Measurements from ENCODE around the gene KCNIP1.

The KCNIP1 gene

GRCh38 chr5:170562166-170562874, 58.5 kb downstream of the KCNIP1 start:
- in situ Hi-C loops (cut with HindIII; ENCODE audit: low sequenced_read_pairs) = no loop called here

DNA sequence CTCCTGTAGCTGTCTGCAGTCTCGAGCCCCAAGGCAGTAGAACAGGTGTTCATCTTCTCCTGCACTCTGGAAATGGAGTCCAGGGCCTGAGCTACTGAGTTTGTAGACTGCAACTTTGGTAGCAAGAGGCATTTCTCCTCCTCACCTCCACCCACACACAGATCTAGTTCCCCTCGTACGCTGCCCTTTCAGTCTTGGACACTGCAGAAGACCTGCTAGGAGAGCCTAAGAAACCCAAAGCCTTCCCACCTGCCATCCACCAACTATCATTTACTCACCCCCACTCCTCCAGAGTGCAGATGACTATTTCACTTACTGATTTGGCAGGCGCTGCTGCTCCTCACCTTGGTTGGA, 59.0 kb downstream of the KCNIP1 start:
- in situ Hi-C loops (cut with HindIII; ENCODE audit: low sequenced_read_pairs) = no loop called here

- in situ Hi-C loops (cut with HindIII; ENCODE audit: low sequenced_read_pairs) = no loop called here
Measured at GRCh38 chr5:170563824-170564567, 60.2 kb downstream of the KCNIP1 start.

DNA sequence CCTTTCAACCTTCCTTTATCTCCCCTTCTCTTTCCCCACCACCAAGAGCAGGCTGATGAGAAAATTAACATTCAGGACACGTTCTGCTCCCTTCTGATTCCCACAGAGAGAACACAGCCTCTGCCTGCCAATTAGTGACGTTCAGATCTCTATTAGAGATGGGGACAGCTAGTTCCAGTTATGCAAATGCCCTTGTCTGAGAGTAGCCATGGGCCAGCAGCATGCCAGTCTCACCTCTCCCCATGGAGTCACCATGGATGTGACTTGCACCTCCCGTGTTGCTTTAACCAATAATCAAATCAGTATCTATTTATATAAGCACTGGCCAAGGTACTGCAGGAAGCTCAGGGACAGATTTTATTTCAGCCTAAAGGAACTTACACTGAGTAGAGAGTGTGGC, 61.3 kb downstream of the KCNIP1 start:
- in situ Hi-C loops (cut with HindIII; ENCODE audit: low sequenced_read_pairs) = no loop called here

GRCh38 chr5:170569101-170569500, 65.3 kb downstream of the KCNIP1 start:
- in situ Hi-C loops (cut with HindIII; ENCODE audit: low sequenced_read_pairs) = no loop called here

DNA sequence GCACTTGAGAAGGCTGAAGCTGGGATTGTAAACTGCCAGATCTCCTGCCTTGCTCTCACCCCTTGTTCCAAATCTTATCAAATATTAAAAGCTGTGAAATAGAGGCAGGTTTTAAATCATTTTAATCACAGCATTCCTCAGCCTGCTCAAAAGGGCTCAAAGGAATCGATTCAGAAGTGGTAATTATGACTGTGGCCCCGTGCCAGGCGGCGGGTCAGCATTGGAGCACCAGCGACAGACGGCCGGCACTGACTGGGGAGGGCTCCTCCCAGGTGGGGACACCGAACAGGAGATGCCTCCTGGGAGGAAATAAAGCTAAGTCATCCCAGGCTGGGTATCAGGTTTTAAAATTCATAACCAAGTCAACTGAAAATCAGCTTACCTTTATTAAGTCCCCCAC, 66.7 kb downstream of the KCNIP1 start:
- in situ Hi-C loops (cut with HindIII; ENCODE audit: low sequenced_read_pairs) = no loop called here

DNA sequence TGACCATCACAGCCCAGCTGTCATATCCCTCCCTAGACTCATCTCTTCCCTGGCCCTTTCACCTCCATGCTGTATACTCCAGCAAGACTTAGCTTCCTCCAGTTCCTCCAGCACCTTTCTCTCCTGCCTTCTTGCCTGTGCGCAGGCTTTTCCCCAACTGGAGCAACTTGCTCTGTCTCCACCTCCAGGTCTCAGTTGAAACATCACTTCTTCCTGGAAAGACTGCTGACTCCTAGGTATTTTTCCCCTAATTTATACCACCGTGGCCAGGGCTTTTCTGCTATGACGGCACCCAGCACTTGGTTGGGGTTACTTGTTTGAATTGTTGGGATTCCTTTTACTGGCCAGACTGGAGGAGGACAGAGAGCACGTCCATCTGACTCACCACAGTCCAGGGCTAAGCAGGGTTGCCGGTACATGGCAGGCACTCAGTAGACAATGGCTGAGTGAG, 67.5 kb downstream of the KCNIP1 start:
- in situ Hi-C loops (cut with HindIII; ENCODE audit: low sequenced_read_pairs) = no loop called here

- in situ Hi-C loops (cut with HindIII; ENCODE audit: low sequenced_read_pairs) = no loop called here
Measured at GRCh38 chr5:170571875-170572852, 68.3 kb downstream of the KCNIP1 start.

- in situ Hi-C loops (cut with HindIII; ENCODE audit: low sequenced_read_pairs) = no loop called here
Measured at GRCh38 chr5:170573114-170573513, 69.3 kb downstream of the KCNIP1 start.

DNA sequence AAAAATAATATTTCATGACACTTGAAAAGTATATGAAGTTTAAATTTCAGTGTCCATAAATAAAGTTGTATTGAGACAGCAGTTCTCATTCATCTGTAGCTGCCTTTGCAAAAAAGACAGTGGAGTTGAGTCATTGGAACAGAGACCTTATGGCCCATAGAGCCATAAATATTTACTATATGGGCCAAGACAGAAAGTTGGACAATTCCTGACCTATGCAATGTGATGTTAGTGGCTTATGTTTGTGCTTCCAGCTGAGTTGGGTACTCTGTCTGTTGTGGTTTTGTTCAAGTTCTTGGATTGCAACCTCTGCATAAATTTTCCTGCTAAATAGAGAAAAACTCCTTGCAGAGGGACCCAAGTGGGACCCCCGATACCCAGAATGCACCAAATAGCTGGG, 69.8 kb downstream of the KCNIP1 start:
- in situ Hi-C loops (cut with HindIII; ENCODE audit: low sequenced_read_pairs) = no loop called here

GRCh38 chr5:170576602-170577535, 73.0 kb downstream of the KCNIP1 start:
- in situ Hi-C loops (cut with HindIII; ENCODE audit: low sequenced_read_pairs) = no loop called here

- in situ Hi-C loops (cut with HindIII; ENCODE audit: low sequenced_read_pairs) = no loop called here
Measured at GRCh38 chr5:170579601-170580000, 75.8 kb downstream of the KCNIP1 start.

DNA sequence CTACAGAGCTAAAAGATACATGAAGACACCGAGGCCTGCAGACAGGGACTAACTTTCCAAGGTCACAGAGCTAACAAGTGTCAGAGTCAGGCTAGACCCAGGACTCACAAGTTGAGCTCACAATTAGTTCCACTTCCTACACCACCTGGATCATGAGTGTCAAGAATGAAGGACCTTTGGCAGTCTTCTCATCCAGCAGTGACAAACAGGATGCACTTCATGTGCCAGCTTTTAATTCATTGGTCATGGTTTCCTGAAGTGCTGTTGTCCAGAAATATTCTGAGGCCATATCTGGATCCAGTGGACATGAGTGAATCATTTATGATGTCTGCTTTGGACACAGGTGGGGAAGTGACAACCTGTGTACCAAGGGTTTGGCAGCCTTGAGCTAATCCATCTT, 77.4 kb downstream of the KCNIP1 start:
- in situ Hi-C loops (cut with HindIII; ENCODE audit: low sequenced_read_pairs) = no loop called here

DNA sequence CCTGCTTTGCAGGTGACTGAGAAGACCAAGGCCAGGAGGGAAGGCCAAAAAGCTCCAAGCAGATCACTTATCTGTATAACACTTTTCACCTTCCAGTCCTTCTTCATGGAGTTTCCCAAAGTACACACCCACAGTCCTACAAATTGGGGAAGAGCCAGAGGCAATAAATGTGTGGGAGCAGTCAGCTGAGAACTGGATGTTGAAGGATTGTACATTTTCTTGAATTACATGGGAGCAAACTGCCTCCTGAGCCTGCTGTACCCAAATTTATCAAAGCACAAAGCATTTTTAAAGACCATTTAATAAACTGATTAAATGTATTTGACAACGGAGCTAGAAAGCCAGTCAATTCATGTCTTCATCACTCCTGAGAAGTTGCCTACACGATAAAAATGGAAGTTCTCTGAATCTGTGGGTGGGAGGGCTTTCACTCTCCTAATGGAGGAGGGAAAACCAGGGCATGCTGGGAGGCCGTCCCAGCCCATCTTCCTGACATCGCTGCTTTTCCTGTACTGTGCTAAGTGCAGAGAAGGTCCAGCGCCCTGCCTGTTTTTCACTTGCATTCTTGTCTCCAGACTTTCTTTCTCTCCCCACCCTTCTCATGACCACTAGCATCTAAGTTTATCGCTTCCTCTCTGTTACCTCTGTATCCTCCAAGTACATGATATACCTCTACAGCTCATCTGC, 79.0 kb downstream of the KCNIP1 start:
- in situ Hi-C loops (cut with HindIII; ENCODE audit: low sequenced_read_pairs) = no loop called here

DNA sequence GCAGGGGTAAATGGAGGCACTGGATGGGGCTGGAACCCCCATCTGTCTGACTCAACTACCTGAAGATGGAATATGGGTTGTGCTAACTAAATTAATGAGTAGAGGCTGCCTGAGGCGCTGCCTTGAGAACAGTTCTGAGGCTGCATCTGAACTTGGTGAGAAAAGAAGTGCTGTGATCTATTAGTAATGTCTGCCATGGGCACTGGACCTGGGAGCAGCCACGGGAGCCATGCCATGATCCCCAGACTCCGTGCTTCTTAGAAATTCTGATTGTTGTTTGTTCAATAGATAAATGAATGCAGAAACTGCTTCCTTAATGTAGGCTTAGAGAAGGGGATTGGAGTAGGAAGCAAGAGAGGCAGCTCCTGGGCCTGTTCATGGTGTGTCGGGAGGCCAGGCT, 80.2 kb downstream of the KCNIP1 start:
- in situ Hi-C loops (cut with HindIII; ENCODE audit: low sequenced_read_pairs) = no loop called here

DNA sequence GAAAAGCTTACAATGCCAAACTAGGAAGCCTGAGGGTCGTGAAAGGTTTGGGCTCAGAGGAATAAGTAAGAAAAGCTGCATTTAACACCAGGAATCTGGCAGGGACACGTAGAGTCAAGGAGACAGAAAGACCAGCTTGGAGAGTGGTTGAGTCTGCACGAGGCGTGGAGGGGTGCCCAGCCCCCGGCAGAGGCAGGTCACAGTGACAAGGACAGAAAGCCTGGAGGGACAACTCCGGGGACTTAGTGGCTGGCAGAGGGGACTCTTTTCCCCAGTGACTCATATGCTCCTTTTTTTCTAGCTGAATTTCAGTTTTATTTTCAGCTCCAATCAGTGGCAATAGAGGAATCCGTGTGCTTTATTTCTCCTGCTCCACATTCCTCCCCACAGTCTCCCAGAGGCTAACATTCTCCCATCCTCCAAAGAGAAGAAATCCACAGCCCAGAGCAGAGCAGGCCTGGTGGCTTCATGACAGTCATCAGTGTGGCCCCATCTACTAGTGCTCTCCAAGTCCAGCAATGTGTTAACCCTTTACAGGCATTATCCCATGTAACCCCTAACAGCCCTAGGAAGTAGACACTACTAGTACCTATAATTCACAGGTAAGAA, 80.7 kb downstream of the KCNIP1 start:
- in situ Hi-C loops (cut with HindIII; ENCODE audit: low sequenced_read_pairs) = no loop called here

DNA sequence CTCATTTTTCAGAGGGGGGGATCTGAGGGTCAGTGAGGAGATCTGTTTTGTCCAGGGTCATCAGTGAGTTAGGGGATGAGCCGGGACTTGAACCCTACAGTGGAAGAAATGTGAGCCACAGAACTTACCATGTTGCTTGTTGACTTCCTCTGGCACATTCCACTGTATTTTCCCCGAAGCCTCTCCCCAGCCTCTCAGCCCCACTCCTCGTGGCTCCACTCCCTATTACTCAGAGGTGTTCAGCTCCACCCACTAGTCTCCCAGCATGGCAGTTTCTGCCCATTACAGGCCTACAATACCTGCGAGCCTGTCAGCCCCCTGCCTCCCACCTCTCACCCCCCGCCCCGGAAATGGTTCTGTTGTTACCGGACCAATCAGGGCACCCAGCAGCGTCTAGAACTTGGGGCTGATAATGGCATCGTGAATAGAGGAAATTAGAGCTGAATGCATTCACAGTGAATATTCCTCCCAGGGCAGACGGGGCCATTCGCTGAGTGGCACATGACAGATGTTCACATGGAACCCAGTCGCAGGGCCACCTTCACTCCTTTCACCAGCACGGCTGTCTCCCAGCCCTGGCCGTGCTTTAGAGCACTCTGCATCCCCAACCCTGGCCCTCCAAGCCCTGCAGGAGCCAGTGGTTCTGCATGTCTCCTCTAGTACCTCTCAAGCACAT, 81.6 kb downstream of the KCNIP1 start:
- in situ Hi-C loops (cut with HindIII; ENCODE audit: low sequenced_read_pairs) = no loop called here

GRCh38 chr5:170587808-170588207, 84.0 kb downstream of the KCNIP1 start:
- in situ Hi-C loops (cut with HindIII; ENCODE audit: low sequenced_read_pairs) = no loop called here

GRCh38 chr5:170589643-170590042, 85.8 kb downstream of the KCNIP1 start:
- in situ Hi-C loops (cut with HindIII; ENCODE audit: low sequenced_read_pairs) = no loop called here

Measured in DLD1 (cell line).